Hepatocyte (in vitro differentiated cells): Measurements from ENCODE around the gene ARL13B.

Experiments
- EZH2 ChIP-seq: fragments of 200-600 bp; sonication (generic); IDR thresholded peaks from 2 replicates; pipeline ENCODE4 v1.6.1; 2016; ENCODE audit warnings: antibody characterized with exemption, mild to moderate bottlenecking, borderline replicate concordance
- EZH2phosphoT487 ChIP-seq: fragments of 200-600 bp; sonication (generic); IDR thresholded peaks from one replicate; pipeline ENCODE4 v1.6.1; 2018; ENCODE audit warnings: antibody characterized with exemption, mild to moderate bottlenecking, low read depth, moderate library complexity; ENCODE audit not compliant: unreplicated experiment, severe bottlenecking
- TF ChIP-seq, protein P1 (sequence below): fragments of 200-600 bp; sonication (generic); IDR thresholded peaks from 2 replicates; pipeline ENCODE4 v1.5.1; 2016; ENCODE audit warnings: antibody characterized with exemption, mild to moderate bottlenecking; ENCODE audit not compliant: poor library complexity

DNA sequence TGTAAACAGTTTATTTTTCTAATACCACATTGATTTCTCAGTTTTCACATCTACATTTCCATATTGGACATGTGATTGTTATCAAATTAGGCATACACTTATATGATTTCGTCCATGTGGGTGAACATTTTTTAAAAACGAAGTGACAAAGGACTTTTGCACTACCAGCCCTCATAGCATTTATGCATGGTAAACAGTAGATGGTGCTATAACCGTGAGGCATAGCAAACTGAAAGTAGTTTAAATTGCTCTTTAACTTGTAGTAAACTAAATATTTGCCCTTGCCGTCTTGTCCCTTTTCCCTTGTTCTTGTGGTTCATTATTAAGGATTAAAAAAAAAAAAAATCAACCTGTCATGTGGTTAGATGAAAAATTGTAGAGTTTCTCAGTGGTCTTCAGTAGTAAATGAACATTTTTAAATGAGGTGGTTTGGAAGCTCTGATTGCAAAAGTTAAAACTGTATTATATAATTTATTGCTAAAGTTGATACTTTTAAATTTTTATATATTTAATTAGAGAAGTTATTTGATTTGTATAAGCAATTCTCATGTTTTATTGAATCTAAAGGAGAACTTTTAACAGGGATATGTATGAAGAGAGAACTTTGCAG, 24.5 kb downstream of the ARL13B start:
- TF ChIP-seq, protein P1, sequence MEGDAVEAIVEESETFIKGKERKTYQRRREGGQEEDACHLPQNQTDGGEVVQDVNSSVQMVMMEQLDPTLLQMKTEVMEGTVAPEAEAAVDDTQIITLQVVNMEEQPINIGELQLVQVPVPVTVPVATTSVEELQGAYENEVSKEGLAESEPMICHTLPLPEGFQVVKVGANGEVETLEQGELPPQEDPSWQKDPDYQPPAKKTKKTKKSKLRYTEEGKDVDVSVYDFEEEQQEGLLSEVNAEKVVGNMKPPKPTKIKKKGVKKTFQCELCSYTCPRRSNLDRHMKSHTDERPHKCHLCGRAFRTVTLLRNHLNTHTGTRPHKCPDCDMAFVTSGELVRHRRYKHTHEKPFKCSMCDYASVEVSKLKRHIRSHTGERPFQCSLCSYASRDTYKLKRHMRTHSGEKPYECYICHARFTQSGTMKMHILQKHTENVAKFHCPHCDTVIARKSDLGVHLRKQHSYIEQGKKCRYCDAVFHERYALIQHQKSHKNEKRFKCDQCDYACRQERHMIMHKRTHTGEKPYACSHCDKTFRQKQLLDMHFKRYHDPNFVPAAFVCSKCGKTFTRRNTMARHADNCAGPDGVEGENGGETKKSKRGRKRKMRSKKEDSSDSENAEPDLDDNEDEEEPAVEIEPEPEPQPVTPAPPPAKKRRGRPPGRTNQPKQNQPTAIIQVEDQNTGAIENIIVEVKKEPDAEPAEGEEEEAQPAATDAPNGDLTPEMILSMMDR: peak; percentile 87
- no peak for TF ChIP-seq EZH2
- no peak for TF ChIP-seq EZH2phosphoT487
